Middle frontal gyrus (tissue), 1 donor: Measurements from ENCODE around the gene SPIB.

Experiments used
- DNase-seq: peaks from one replicate; pipeline ENCODE4 v3.0.0-alpha.2; 2015; ENCODE audit warnings: low spot score; ENCODE audit errors: extremely low spot score

SPIB gene

DNA sequence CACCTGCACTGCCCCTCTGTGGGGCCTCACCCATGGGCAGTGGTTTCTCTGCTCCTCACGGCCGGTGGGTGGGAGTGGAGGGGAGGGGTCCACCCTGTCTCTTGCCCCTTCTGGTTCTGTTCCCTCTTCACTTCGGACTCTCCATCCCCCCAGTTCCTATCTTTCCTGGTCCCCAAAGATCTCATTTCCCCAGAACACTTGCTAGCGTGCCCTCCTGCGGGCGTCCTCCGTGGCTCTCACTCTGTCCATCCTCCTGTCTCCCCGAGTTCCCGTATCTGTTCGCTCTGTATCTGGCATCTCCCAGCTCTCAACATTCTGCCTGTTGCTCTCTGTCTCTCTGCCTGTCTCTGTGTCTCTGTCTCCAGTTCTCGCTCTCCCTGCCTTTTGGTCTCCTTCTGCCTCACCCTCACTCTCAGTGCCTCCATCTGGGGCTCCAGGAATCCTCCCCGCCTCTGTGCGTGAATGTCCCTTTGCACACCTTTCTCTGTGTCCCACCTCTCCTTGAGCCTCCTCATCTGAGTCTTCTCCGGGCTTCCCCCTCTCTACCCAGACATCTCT lies 363 bp downstream of the SPIB start:
- no peak for DNase-seq

DNA sequence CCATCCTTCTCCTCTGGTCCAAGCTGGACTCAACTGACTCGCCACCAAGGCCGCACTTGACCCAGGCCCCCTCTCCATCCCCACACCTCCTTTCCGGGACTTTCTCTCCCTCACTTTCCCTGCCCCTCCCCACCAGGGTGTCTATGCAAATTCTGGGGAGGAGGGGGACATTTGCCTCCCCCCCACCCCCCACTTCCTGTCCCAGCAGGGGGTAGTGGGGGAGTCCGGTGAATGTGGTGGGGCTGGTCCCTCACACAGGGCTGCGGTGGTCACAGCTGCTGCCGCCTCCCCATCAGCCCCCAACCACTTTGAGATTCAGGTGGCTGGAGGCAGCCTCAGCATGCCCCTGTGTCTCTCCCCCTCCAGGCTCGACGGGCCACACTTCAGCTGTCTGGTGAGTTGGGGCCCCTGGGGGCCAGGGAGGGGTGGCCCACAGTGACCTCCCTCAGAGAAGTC lies 870 bp downstream of the SPIB start:
- no peak for DNase-seq

DNA sequence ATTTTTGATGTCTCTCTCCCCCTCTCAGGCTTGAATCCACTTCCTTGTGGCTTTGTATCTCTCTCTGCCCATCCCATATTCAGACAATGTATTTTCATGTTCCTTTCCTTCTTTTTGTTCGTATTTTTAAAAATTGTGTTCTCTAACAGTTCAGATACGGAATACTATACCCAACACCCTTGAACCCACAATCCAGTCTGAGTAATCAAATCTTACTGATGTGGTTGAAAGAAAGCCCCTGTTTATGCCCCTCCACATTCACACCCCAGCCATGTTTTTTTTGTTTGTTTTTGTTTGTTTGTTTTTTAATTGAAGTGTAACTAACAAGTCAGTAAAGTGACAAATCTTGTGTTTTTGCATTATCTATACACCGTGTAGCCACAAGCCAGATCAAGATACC lies 1.4 kb downstream of the SPIB start:
- DNase-seq: no peak

DNA sequence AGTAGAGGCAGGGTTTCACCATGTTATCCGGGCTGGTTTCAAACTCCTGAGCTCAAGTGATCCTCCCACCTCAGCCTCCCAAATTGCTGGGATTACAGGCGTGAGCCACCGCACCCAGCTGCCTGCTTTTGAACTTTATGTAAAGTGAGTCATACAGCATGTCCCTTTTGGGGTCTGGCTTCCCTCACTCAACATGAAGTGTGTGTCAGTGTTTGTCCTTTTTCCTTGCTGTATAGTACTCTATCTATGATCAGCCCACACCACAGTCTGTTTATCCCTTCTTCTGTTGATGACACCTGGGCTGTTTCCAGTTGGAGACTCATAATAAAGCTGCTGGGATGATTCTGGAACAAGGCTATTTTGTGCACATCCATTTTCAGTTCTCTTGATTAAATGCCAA lies 2.1 kb downstream of the SPIB start:
- no peak for DNase-seq

DNA sequence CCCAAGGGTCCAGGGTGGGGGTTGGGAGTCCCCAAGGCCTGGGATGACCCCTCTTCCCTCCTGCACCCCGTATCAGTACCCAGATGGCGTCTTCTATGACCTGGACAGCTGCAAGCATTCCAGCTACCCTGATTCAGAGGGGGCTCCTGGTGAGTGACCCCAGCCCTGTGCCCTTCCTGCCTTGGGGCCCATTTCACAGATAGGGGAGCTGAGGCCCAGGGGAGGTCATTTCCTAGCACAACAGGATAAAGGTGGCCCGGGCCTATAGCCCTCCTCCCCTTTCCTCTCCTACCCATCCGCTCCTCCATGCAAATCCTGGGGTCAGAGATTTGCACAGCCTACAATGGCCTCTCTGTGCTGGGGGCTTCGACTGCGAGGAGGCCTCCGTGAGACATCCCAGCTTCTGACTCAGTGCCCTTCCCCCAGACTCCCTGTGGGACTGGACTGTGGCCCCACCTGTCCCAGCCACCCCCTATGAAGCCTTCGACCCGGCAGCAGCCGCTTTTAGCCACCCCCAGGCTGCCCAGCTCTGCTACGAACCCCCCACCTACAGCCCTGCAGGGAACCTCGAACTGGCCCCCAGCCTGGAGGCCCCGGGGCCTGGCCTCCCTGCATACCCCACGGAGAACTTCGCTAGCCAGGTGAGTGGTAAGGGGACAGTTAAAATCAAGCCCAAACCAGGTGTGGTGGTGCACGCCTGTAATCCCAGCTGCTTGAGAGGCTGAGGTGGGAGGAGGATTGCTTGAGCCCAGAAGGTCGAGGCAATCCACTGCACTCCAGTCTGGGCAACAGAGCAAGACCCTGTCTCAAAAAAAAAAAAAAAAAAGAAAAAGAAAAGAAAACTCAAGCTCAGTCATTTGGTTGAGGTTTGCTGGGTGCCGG lies 3.9 kb downstream of the SPIB start:
- DNase-seq: no peak

DNA sequence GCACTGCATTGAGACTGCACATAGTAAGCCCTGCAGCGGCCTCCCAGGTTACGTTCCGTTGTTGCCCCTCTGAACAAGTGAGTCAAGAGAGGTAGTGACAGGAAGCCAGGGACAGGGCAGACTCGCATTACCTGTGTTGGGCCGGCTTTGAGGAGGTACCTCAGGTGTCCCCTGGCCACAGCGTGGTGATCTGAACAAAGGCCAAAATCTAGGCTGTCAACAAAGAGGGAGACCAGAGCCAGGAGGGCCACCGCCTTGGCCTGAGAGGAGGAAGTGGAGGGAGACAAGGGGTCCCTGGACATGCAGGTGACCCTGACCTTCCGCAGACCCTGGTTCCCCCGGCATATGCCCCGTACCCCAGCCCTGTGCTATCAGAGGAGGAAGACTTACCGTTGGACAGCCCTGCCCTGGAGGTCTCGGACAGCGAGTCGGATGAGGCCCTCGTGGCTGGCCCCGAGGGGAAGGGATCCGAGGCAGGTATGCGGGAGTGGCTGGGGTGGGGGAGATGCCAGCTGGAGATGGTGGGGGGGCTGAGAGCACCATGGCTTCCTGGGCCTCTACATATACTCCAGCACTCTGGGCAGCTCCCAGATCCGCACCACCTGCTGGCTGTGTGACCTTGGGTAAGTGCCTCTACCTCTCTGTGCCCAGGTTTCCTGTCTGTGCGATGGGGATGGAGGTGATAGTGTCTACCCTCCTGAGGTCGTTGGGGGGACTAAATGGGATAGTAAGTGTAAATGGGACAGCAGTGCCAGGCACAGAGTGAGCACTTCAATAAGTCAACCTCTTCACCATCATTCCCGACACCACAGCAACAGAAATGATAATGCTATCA lies 4.8 kb downstream of the SPIB start:
- no peak for DNase-seq

DNA sequence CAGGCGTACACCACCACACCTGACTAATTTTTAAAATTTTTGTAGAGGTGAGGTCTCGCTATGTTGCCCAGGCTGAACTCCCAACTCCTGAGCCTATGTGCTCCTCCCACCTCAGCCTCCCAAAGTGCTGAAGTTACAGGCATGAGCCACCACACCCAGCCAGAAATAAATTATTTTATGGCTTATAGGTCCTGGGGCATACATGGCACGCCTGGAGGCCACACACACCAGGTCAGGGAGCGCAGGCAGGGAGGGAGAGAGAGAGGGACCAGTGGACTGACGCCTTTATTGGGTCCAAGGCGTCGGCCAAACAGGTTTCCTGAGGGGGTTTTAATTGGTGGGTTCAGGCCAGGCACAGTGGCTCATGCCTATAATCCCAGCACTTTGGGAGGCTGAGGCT lies 6.8 kb downstream of the SPIB start:
- DNase-seq: no peak

DNA sequence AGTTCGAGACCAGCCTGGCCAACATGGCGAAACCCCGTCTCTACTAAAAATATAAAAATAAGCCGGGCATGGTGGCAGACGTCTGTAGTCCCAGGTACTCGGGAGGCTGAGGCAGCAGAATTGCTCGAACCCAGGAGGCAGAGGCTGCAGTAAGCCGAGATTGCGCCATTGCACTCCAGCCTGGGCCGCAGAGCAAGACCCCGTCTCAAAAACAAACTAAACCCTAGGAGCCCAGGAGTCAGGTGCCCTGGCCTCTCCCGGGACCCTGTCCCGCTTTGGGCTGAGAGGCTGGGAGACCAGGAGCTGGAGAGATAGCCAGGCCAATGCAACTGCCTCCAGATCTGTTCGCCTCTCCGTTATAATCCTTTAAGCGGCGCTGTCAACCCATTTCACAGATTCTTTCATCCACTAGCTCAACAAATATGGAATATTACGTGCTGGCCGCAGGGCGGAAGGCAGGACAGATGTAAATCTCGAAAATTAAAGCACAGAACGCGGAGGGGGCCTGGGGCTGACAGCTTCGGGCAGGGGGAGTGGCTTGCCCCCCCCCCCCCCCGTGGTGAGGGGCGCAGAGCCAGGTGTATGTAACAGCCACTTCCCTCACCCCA lies 8.7 kb downstream of the SPIB start:
- DNase-seq: no peak

DNA sequence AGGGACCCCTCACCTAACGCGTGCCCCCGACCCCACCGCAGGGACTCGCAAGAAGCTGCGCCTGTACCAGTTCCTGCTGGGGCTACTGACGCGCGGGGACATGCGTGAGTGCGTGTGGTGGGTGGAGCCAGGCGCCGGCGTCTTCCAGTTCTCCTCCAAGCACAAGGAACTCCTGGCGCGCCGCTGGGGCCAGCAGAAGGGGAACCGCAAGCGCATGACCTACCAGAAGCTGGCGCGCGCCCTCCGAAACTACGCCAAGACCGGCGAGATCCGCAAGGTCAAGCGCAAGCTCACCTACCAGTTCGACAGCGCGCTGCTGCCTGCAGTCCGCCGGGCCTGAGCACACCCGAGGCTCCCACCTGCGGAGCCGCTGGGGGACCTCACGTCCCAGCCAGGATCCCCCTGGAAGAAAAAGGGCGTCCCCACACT lies 9.3 kb downstream of the SPIB start:
- peak; percentile 58 for DNase-seq

DNA sequence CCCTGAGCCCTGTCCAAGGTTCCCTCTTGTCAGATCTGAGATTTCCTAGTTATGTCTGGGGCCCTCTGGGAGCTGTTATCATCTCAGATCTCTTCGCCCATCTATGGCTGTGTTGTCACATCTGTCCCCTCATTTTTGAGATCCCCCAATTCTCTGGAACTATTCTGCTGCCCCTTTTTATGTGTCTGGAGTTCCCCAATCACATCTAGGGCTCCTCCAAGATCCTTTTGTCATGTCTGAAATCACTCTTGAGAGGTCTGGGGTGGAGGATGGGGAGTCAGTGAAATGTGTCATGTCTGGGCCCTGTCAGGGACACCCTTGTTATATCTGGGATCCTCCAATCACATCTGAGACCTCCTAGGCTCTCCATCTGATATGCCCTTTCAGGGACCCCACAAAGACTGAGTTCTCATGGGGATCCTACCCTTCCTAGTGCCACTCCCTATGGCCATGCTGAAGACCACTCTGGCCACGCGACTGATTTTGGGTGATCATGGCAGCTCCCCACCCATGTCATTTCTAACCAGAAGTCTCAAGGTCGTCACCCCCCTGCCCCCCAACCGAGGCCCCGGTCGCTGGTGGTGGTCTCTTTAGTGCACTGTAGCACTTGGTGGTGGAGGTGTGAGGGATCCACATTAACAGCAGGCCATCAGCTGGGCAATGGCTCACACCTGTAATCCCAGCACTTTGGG lies 10.2 kb downstream of the SPIB start:
- DNase-seq: no peak

DNA sequence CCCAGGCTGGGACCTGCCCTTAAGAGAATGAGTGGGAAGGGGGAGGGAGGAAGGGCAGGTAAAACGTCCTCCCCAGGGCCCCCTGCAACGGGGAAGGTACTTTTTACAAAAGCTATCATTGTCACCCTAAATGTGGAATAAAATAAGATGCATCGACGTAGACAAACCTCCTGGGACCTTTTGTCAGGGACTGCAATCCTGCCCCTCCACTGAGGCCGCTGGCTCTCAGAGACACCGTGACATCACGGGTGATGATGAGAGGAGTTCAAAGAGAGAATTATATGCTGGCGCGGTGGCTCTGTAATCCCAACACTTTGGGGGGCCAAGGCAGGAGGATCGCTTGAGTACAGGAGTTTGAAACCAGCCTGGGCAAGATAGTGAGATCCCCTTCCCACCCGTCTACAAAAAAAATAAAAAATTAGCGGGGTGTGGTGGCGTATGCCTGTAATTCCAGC lies 12.2 kb downstream of the SPIB start:
- no peak for DNase-seq

DNA sequence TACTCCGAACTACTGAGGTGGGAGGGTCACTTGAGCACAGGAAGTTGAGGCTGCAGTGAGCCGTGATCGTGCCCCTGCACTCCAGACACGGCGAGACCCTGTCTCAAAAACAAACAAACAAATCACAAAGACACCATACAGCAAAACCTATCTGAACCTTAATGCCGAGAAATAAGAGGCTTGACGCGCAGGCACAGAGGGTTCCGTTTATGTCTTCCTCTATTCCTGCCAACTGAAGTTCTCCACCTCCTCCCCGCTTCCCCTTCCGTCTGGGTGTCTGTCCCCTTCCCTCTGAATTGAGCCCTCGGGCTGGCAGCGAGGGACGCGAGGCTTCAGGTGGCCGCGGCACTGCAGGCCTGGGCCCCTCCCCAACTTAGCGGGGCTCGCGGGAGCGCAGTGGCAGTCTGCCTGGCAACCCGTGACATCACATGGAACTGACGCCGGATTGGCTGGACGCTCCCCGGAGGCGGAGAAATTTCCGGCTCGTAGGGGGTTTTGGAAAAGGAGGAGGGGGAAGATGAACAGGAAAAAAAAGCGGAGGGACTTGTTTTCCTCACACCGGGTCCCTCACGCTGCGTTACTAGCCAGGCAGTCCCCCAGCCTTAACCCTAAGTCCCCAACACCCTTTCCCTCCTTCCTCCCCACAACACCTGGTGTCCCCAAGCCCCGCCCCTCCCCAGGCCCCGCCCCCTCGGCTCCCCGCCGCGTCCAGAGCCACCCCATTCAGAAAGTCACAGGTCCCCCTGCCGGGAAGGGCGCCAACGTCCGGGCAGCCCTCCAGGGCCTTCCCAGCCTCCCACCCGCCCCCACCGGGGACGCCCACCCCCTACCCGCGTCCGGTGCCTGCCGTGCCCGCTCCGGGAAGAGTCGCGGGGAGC lies 12.8 kb downstream of the SPIB start:
- peak; percentile 68 for DNase-seq

DNA sequence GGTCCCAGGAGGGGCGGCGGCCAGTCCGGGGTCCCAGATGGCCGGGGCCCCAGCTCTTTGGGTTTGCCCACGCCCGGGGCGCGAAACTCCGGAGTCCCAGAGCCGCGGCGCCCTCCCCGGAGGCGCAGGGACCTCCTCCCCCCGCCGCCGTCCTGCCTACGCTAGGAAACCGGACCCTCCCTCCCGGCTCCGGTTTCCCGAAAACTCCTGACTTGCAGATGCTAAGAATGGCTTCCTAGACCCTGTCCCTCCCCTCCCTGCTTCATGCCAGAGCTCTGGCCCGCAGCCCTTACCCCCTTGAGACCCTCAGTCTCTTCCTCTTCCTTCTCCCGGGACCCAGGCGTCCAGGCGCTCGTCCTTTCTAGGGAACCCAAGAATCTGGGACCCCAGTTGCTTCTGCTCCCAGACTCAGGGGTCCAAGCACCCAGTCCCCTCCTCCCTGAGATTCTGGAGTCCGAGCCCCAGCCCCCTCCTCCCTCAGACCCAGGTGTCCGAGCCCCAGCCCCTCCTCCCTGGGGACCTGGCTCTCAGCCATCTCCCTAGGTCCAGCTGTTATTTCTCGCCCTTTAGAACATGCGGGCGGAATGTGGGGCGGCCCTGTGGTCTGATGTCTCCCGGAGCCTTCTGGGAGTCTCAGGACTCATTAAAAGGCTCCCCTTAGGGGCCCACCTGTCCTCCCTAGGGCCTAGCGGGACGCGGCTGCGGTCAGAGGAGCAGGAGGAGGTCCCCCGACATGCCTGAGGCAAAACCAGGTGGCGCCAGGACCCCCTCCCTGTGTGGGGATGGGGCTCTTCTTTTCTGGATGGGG lies 13.7 kb downstream of the SPIB start, which contains the start of gene MYBPC2:
Gene MYBPC2, plus strand, starts transcription at position 672 of the 808 bp plus-strand sequence. Its CDS starts 62 bp downstream, at position 734.
- no peak for DNase-seq

DNA sequence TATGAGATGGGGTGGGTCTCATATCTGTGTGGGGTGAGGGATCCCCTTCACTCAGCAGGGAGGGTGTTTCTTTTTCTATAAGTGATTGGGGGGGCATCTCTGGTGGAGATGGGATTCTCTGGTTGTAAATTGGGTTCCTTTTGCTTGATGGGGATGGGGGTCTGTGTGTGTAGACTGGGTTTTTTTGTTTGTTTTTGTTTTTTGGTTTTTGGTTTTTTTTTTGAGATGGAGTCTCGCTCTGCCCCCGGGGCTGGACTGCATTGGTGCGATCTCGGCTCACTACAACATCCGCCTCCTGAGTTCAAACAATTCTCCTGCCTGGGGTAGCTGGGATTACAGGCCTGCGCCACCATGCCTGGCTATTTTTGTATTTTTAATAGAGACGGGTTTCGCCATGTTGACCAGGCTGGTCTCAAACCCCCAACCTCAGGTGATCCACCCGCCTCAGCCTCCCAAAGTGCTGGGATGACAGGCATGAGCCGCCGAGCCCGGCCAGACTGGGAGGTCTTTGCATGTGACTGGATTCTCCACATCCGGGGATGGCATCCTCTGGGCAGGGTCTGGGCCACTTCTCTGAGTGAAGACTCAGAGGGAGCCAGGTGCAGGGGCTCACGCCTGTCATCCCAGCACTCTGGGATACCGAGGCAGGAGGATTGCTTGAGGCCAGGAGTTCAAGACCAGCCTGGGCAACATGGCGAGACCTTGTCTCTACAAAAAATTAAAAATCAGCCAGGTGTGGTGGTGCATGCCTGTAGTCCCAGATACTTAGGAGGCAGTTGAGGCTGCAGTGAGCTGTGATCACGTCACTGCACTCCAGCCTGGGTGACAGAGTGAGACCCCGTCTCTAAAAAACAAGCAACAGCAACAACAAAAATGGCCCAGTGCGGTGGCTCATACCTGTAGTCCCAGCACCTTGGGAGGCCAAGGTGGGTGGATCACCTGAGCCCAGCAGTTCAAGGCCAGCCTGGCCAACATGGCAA lies 14.8 kb downstream of the SPIB start:
- DNase-seq: no peak

DNA sequence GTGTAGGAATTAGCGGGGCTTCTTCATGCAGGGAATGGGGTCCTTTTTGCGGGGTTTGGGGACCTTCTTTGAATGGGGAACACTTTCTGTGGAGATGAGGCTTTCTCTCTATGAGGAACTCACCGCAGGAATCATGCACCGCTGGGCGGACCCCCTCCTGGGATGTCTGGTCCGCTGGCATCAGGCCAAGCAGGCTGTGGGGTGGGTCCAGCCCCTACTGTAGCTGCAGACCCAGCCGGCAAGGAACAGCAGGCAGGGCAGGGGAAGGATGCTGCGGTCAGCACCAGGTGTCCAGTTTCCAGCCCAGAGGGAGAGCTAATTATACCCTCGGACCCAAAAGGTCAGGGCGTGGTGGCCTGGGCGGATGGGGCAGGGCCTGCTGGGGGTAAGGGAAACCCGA lies 15.8 kb downstream of the SPIB start:
- DNase-seq: no peak

DNA sequence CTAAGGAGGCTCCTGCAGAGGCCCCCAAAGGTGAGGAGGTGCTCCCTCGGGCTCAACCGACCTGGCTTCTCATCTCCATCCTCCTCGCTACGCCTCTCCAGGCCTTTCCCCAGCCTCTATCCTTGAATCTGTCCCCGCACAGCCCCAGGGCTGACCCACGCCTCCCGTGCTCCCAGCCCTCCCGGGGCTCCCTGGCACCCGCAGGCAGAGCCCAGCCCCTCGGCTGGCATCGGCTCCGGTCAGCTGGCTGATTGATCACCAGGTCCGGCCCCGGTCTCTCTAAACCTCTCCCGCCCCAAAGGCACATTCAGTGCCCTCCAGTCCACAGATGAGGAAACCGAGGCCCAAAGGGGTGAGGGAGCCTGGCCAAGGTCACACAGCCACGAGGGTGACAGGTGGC lies 16.5 kb downstream of the SPIB start:
- no peak for DNase-seq

DNA sequence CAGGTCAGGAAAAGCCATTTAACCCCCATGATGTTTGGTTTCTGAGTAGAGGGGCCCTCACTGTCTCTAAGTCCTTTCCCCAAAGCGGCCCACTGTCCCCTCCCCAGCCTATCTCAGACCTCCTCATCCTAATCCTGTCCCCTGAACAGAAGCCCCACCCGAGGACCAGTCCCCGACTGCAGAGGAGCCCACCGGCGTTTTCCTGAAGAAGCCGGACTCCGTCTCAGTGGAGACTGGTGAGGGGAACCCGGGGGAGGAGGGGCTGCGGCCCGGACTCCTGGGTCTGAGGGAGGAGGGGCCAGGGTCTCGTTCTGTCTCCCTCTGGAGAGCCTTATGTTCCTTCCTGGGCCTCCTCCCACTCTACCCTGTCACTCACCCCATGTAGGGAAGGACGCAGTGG lies 16.9 kb downstream of the SPIB start:
- no peak for DNase-seq
